Subcutaneous abdominal adipose tissue (tissue), 5 donors: ENCODE measurements around the gene EID2B.

Experiments used
- H3K27ac ChIP-seq: one replicate; pipeline ENCODE4 v1.7.0; 2013; ENCODE audit warnings: low read depth, mild to moderate bottlenecking, inconsistent platforms, low read length, moderate library complexity
- H3K27me3 ChIP-seq, 5 donors: one replicate each; pipeline ENCODE4 v1.7.0; 2013; ENCODE audit warnings: low read length in 5 of 5, inconsistent platforms in 1 of 5; ENCODE audit not compliant: control insufficient read depth in 5 of 5, insufficient read depth in 4 of 5
- H3K36me3 ChIP-seq, 5 donors: one replicate each; pipeline ENCODE4 v1.7.0; 2013; ENCODE audit warnings: low read length in 5 of 5; ENCODE audit not compliant: control insufficient read depth in 5 of 5, insufficient read depth in 5 of 5
- H3K4me1 ChIP-seq, 5 donors: one replicate each; pipeline ENCODE4 v1.7.0; 2013; ENCODE audit warnings: low read length in 5 of 5, mild to moderate bottlenecking in 3 of 5, moderate library complexity in 1 of 5; ENCODE audit not compliant: control insufficient read depth in 5 of 5, insufficient read depth in 5 of 5
- H3K4me3 ChIP-seq, 5 donors: one replicate each; pipeline ENCODE4 v1.7.0; 2013; ENCODE audit warnings: low read length in 5 of 5, low read depth in 1 of 5
- H3K9ac ChIP-seq, 5 donors: one replicate each; pipeline ENCODE4 v1.7.0; 2013; ENCODE audit warnings: low read length in 5 of 5, mild to moderate bottlenecking in 4 of 5, moderate library complexity in 3 of 5
- H3K9me3 ChIP-seq, 5 donors: one replicate each; pipeline ENCODE4 v1.7.0; 2013; ENCODE audit warnings: low read length in 5 of 5; ENCODE audit not compliant: control insufficient read depth in 5 of 5
- donor health status: healthy.
- donor health status: healthy.
- donor health status: healthy.
- donor health status: healthy.
- donor health status: healthy.

EID2B gene

DNA sequence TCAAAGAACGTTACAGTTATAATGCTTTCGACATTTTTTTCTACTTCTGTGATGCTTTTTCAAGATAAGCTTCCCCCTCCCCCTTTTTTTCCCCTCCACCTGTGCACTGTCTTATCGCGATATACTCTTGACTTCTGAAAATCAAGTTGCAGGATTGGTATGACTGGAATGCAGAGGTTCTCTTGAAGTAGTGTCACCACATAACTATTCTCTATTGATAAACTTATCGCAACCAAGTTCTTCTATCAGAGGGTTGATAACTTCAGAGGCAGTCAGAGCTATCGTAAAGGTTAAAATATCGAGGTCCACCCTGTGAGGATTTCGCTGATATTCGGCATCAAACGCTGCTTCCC lies 6.5 kb upstream of the EID2B start:
- Histone ChIP-seq H3K4me1 (peaks cover 0 to 19% (median 13%) of the 10 kb centered on the region in 5 donors), H3K9ac (peak overlapping the region; percentile 84 to 98 (median 93)), H3K27me3 (no peaks in the 10 kb centered on the region), H3K4me3 (peak overlapping the region; percentile 80 to 92 (median 89)), H3K36me3 (no peaks in the 10 kb centered on the region), H3K9me3 (no peaks in the 10 kb centered on the region), H3K27ac (peak overlapping the region; percentile 88)

- H3K27ac ChIP-seq: no peak overlapping the region
- peaks cover 0 to 21% (median 16%) of the 10 kb centered on the region in 5 donors for H3K4me1 ChIP-seq
- H3K9ac ChIP-seq: no peak overlapping the region
- H3K9me3 ChIP-seq: no peaks in the 10 kb centered on the region
- no peaks in the 10 kb centered on the region for H3K27me3 ChIP-seq
- H3K4me3 ChIP-seq: no peak overlapping the region
- H3K36me3 ChIP-seq: no peaks in the 10 kb centered on the region
These were observed 1.1 kb upstream of the EID2B start for GRCh38 chr19:39533791-39534190.

DNA sequence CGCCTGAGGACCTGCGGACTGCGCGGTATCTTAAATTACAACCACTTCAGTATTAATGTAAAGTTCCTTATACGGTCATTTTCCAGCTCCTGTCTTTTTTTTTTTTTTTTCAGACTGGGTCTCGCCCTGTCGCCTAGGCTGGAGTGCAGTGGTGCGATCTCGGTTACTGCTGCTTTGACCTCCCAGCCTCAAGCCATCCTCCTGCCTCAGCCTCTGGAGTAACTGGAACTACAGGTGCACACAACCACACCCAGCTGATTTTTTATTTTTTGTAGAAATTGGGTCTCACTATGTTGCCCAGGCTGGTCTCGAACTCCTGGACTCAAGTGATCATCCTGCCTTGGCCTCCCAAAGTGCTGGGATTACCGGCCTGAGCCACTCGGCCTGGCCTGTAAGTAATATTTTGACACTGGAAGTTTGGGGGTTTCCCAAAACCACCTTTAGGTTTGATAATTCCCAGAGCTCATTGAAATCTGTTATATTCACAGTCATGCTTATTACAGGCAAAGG lies 406 bp upstream of the EID2B start:
- H3K36me3 ChIP-seq: no peaks in the 10 kb centered on the region
- peak overlapping the region; percentile 67 to 95 (median 90) for H3K4me3 ChIP-seq
- H3K9me3 ChIP-seq: no peaks in the 10 kb centered on the region
- peak overlapping the region in 1 of 5 donors; percentile 85 for H3K9ac ChIP-seq
- no peaks in the 10 kb centered on the region for H3K27me3 ChIP-seq
- peaks cover 0 to 16% (median 14%) of the 10 kb centered on the region in 5 donors for H3K4me1 ChIP-seq
- no peak overlapping the region for H3K27ac ChIP-seq

DNA sequence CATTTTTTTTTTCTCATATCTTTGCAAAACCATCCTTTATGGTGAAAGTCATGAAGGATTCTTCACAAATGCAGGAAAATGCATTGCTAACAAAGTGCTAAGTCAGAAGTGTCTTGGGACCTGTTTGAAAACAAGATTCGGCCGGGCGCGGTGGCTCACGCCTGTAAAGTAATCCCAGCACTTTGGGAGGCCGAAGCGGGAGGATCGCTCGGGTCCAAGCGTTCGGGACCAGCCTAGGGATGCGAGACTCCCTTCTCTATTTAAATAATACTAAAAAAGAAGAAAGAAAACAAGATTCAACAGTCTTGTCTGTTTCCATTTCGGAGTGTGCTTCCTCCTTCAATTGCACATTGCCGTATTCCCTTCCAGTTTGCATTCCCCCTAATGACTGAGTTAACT lies 819 bp downstream of the EID2B start:
- Histone ChIP-seq H3K4me1 (peaks cover 0 to 16% (median 14%) of the 10 kb centered on the region in 5 donors), H3K36me3 (no peaks in the 10 kb centered on the region), H3K9ac (peak overlapping the region; percentile 73 to 94 (median 83)), H3K27me3 (no peaks in the 10 kb centered on the region), H3K4me3 (peak overlapping the region; percentile 81 to 95 (median 90)), H3K9me3 (no peaks in the 10 kb centered on the region), H3K27ac (peak overlapping the region; percentile 72)

DNA sequence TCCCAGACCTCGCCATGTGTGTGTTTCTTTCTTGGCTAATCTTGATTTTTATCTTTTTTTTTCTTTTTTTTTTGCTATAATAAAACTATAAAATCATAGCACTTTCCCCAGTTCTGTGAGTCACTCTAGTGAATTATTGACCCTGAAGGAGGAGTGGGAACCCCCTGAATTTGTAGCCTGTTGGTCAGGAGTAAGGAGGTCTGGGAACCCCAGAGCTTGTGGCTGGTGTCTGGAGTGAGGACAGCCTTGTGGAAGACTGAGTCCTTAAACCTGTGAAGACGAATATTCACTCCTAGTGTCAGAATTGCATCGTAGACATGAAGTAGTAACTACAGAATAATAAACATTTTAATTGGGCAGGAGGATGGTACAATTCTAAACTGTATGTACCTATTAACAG lies 7.4 kb downstream of the EID2B start:
- Histone ChIP-seq H3K9me3 (no peaks in the 10 kb centered on the region), H3K4me3 (no peak overlapping the region), H3K27me3 (no peaks in the 10 kb centered on the region), H3K36me3 (no peaks in the 10 kb centered on the region), H3K4me1 (no peaks in the 10 kb centered on the region), H3K27ac (no peak overlapping the region), H3K9ac (no peak overlapping the region)

DNA sequence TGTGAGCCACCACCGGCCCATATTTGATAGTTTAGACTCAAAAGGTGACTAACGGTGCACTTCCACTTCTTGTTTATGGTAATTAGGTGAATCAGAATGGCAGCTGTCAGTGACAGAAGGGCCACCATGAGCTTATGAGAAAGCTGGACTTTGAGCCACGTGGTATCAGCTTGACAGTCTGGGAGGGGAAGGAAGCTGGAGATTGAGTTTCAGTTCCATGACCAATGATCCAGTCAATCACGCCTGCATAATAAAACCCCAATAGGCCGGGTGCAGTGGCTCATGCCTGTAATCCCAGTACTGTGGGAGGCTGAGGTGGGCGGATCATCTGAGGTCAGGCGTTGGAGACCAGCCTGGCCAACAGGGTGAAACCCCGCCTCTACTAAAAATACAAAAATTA lies 8.2 kb downstream of the EID2B start:
- H3K4me1 ChIP-seq: no peaks in the 10 kb centered on the region
- H3K9ac ChIP-seq: no peak overlapping the region
- no peak overlapping the region for H3K4me3 ChIP-seq
- no peaks in the 10 kb centered on the region for H3K36me3 ChIP-seq
- H3K9me3 ChIP-seq: no peaks in the 10 kb centered on the region
- no peak overlapping the region for H3K27ac ChIP-seq
- H3K27me3 ChIP-seq: no peaks in the 10 kb centered on the region

- peaks cover 7 to 16% (median 14%) of the 10 kb centered on the region in 5 donors for H3K27me3 ChIP-seq
- H3K9me3 ChIP-seq: no peaks in the 10 kb centered on the region
- H3K27ac ChIP-seq: no peak overlapping the region
- H3K4me1 ChIP-seq: peaks cover 0 to 6% (median 4%) of the 10 kb centered on the region in 5 donors
- no peak overlapping the region for H3K9ac ChIP-seq
- H3K4me3 ChIP-seq: no peak overlapping the region
- no peaks in the 10 kb centered on the region for H3K36me3 ChIP-seq
These were observed 11.8 kb downstream of the EID2B start for GRCh38 chr19:39520541-39521484.

DNA sequence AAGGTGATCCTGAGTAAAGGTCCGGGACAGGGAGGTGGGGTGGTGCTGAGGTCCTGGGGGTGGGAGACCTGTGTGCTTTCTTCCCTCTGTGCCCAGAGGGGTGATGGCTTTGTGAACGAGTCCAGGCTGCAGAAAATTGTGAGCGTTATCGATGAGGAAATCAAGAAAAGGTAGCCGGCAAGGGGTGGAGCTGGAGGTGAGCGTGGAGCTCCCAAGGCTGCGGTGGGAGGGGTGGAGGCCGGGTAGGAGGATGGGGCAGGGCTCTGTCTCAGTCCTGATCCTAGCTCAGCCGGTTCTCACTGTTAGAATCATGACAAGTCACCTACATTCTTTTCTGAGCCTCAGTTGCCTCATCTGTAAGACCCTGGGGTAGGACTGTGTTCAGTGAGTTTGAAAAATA lies 13.7 kb downstream of the EID2B start:
- Histone ChIP-seq H3K4me1 (peaks cover 0 to 19% (median 17%) of the 10 kb centered on the region in 5 donors), H3K27me3 (peaks cover 25 to 34% (median 33%) of the 10 kb centered on the region in 5 donors), H3K27ac (no peak overlapping the region), H3K9me3 (no peaks in the 10 kb centered on the region), H3K4me3 (no peak overlapping the region), H3K36me3 (no peaks in the 10 kb centered on the region), H3K9ac (no peak overlapping the region)

- no peak overlapping the region for H3K9ac ChIP-seq
- H3K27ac ChIP-seq: no peak overlapping the region
- H3K36me3 ChIP-seq: no peaks in the 10 kb centered on the region
- H3K4me1 ChIP-seq: peaks cover 0 to 19% (median 17%) of the 10 kb centered on the region in 5 donors
- peaks cover 28 to 38% (median 35%) of the 10 kb centered on the region in 5 donors for H3K27me3 ChIP-seq
- H3K4me3 ChIP-seq: no peak overlapping the region
- no peaks in the 10 kb centered on the region for H3K9me3 ChIP-seq
These were observed 14.2 kb downstream of the EID2B start for GRCh38 chr19:39518458-39518857.

GRCh38 chr19:39517432-39517831 lies 15.2 kb downstream of the EID2B start:
- Histone ChIP-seq H3K9ac (no peak overlapping the region), H3K9me3 (peaks cover 0 to 5% (median 0%) of the 10 kb centered on the region in 5 donors), H3K27me3 (peaks cover 28 to 45% (median 40%) of the 10 kb centered on the region in 5 donors), H3K36me3 (no peaks in the 10 kb centered on the region), H3K4me3 (no peak overlapping the region), H3K4me1 (peaks cover 0 to 19% (median 17%) of the 10 kb centered on the region in 5 donors), H3K27ac (no peak overlapping the region)
